NK-92 (cell line): ENCODE data around the gene POLR2C.

ENCODE experiments used
- DNase-seq: peaks from one replicate; lab custom pipeline; 2025; ENCODE audit not compliant: unreplicated experiment; lab: John Stamatoyannopoulos, UW

POLR2C gene

DNA sequence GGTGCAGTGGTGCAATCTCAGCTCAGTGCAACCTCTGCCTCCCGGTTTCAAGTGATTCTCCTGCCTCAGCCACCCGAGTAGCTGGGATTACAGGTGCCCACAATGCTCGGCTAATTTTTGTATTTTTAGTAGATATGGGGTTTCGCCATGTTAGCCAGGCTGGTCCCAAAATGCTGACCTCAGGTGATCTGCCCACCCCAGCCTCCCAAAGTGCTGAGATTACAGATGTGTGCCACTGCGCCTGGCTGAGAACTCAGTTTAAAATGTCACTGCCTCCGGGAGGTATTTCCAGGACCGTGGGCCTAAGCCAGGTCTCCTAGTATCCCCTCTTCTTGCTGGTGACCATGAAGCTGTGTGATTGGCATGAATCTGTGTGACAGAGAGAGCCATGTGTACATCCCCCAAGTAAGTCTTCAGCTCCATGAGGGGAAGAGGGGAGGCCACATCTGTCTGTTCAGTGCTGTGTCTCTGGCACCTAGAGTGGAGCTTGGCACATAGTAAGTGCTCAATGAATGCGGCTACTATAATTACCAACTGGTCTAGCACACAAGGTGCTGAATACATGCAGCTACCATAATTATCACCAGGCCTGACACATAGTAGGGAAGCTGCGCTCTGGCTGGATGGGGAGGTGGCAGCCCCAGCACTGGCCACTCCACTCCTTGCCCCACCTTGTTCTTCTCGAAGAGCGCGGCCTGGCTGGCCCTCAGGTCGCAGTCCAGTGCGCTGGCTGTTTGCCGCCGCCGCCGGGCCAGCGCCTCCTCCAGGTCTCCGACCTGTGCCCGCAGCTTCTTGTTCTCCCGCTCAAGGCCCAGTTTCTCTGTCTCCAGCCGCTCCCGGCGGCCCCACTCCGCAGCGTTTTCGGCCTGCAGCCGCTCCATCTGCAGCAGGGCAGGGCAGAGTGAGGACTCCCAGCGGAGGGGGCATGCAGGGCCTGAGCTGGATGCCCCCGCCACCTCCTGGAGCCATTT is 55.2 kb downstream of the POLR2C start:
- DNase-seq: no peak

DNA sequence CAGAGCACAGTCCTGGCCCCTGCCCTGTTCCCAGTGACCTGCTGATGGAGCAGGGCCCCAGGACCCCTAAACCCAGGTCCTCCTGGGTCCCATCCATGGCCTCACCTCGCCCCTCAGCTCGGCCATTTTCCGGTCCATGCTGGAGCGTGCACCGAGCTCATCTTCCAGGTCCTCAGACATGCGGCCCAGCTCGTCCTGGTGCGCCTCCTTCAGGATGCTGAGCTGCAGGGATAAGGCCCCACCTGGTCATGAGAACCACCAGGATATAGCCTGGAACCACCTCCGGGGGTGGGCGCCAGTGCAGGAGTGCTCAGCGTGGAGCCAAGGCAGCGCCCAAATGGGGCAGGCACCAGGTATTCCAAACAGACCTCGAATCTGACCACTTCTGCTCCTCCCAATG is 56.0 kb downstream of the POLR2C start:
- no peak for DNase-seq

DNA sequence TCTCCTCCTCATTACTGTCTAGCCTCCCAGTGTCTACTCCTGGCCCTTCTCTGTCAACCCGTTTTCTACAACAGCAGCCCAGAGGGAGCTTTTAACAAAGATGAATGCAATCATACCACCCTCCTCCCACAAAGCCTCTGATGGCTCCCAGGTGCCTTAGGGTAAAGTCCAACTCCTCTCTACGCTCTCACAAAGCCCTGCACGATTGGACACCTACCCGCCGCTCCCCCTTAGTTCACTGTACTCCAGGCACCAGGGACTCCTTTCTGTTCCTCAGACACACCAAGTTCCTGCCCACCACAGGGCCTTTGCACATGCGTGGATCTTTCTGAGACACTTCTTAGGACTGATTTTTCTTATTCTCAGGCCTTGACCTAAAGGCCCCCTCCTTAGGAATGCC is 56.4 kb downstream of the POLR2C start:
- no peak for DNase-seq

DNA sequence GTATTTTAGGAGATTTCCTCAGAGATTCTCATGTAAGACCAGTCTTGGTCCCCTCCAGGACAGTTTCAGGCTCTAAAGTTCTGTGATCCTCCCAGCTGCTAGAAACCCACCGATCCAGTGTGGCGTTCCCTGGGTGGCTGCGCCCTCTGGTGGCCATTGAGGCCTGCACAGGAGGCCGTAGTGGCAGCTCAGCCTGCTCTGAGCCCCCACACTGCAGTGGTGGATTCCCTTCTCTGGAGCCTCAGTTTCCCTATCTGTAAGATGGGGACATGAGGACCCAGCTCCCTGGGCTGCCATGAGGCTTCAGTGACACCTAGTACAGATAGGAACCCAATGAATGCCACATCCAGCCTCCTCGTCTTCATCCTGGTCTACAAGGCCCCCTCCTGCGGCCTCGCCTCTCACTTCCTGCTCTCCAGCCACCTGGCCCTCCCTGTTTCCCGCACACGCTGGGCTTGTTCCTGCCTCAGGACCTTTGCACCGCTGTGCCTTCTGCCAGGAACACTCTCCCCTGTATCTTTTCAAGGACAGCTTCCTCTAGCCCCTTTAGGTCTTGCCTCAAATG is 57.4 kb downstream of the POLR2C start:
- no peak for DNase-seq
